Liver (tissue), 9 donors: ENCODE data around the gene SERPINA4. TPM values are rescaled to one million over a fixed set of nuclear protein-coding genes. Genes with fewer than 3 reads are reported as not detected.

ENCODE experiments used
- DNase-seq: peaks from one replicate; pipeline ENCODE4 v3.0.0-alpha.2; 2017; ENCODE audit warnings: low spot score
- H3K27ac ChIP-seq, 2 donors: one replicate each; pipeline ENCODE4 v1.7.0; 2013; ENCODE audit warnings: inconsistent platforms in 2 of 2, low read length in 2 of 2, control low read depth in 1 of 2, low read depth in 1 of 2, mild to moderate bottlenecking in 1 of 2
- H3K27me3 ChIP-seq, 4 donors: one replicate each; pipeline versions ENCODE4 v1.6.1 to v1.7.0; 2013; ENCODE audit warnings: low read length in 3 of 4, inconsistent platforms in 1 of 4, mild to moderate bottlenecking in 1 of 4, moderate library complexity in 1 of 4; ENCODE audit not compliant: control insufficient read depth in 4 of 4, insufficient read depth in 4 of 4
- H3K36me3 ChIP-seq, 4 donors: one replicate each; pipeline versions ENCODE4 v1.6.1 to v1.7.0; 2013; ENCODE audit warnings: low read length in 3 of 4, mild to moderate bottlenecking in 3 of 4, low read depth in 1 of 4, moderate library complexity in 1 of 4; ENCODE audit not compliant: control insufficient read depth in 4 of 4, insufficient read depth in 3 of 4
- H3K4me1 ChIP-seq, 4 donors: one replicate each; pipeline versions ENCODE4 v1.6.1 to v1.7.0; 2013; ENCODE audit warnings: low read length in 3 of 4, mild to moderate bottlenecking in 3 of 4, moderate library complexity in 1 of 4; ENCODE audit not compliant: control insufficient read depth in 4 of 4, insufficient read depth in 4 of 4
- H3K4me3 ChIP-seq, 3 donors: one replicate each; pipeline versions ENCODE4 v1.6.1 to v1.7.0; 2013; ENCODE audit warnings: low read length in 3 of 3, control low read depth in 1 of 3, low read depth in 1 of 3, mild to moderate bottlenecking in 1 of 3
- H3K9ac ChIP-seq, 2 donors: one replicate each; pipeline ENCODE4 v1.7.0; 2013; ENCODE audit warnings: low read length in 2 of 2, mild to moderate bottlenecking in 2 of 2, moderate library complexity in 2 of 2, control low read depth in 1 of 2, low read depth in 1 of 2
- H3K9me3 ChIP-seq, 4 donors: one replicate each; pipeline versions ENCODE4 v1.6.1 to v1.7.0; 2013; ENCODE audit warnings: low read length in 3 of 4; ENCODE audit not compliant: control insufficient read depth in 4 of 4
- ATF3 ChIP-seq: IDR thresholded peaks from 2 replicates; pipeline ENCODE4 v1.6.1; 2016; ENCODE audit warnings: antibody characterized with exemption
- CTCF ChIP-seq: fragments of 150-350 bp; IDR thresholded peaks from 2 replicates; pipeline ENCODE4 v1.5.1; 2017; ENCODE audit warnings: improper control_type of control experiment, low read depth, low read length; ENCODE audit not compliant: missing input control
- EGR1 ChIP-seq, 2 donors: IDR thresholded peaks; 2 replicates each; pipeline ENCODE4 v1.6.1; 2016 to 2018; ENCODE audit warnings: antibody characterized with exemption in 2 of 2, low read depth in 2 of 2
- FOXA1 ChIP-seq: IDR thresholded peaks from 2 replicates; pipeline ENCODE4 v1.6.1; 2016; ENCODE audit warnings: antibody characterized with exemption
- FOXA2 ChIP-seq: IDR thresholded peaks from 2 replicates; pipeline ENCODE4 v1.6.1; 2016; ENCODE audit warnings: antibody characterized with exemption
- GABPA ChIP-seq, 2 donors: IDR thresholded peaks in 1 of 2; conservative IDR thresholded peaks in 1 of 2; 2 replicates each; pipeline ENCODE4 v1.6.1; 2016; ENCODE audit warnings: antibody characterized with exemption in 2 of 2, mild to moderate bottlenecking in 1 of 2, moderate library complexity in 1 of 2
- HNF4A ChIP-seq, 2 donors: conservative IDR thresholded peaks; 2 replicates each; pipeline ENCODE4 v1.6.1; 2016; ENCODE audit warnings: antibody characterized with exemption in 2 of 2, mild to moderate bottlenecking in 2 of 2
- HNF4G ChIP-seq: IDR thresholded peaks from 2 replicates; pipeline ENCODE4 v1.6.1; 2016; ENCODE audit warnings: antibody characterized with exemption
- JUND ChIP-seq, 2 donors: IDR thresholded peaks; 2 replicates each; pipeline ENCODE4 v1.6.1; 2016; ENCODE audit warnings: antibody characterized with exemption in 2 of 2
- MAX ChIP-seq: IDR thresholded peaks from 2 replicates; pipeline ENCODE4 v1.6.1; 2016; ENCODE audit warnings: antibody characterized with exemption
- NR2F2 ChIP-seq: IDR thresholded peaks from 2 replicates; pipeline ENCODE4 v1.6.1; 2016; ENCODE audit warnings: antibody characterized with exemption
- RAD21 ChIP-seq, 2 donors: IDR thresholded peaks; 2 replicates each; pipeline ENCODE4 v1.6.1; 2016; ENCODE audit warnings: antibody characterized with exemption in 2 of 2, mild to moderate bottlenecking in 2 of 2
- REST ChIP-seq: IDR thresholded peaks from 2 replicates; pipeline ENCODE4 v1.6.1; 2016; ENCODE audit warnings: antibody characterized with exemption, mild to moderate bottlenecking
- RXRA ChIP-seq, 2 donors: IDR thresholded peaks; 2 replicates each; pipeline ENCODE4 v1.6.1; 2017 to 2018; ENCODE audit warnings: antibody characterized with exemption in 2 of 2, mild to moderate bottlenecking in 1 of 2
- SP1 ChIP-seq: IDR thresholded peaks from 2 replicates; pipeline ENCODE4 v1.6.1; 2018; ENCODE audit warnings: antibody characterized with exemption, mild to moderate bottlenecking
- TAF1 ChIP-seq: conservative IDR thresholded peaks from 2 replicates; pipeline ENCODE4 v1.6.1; 2016; ENCODE audit warnings: antibody characterized with exemption, mild to moderate bottlenecking
- ZBTB33 ChIP-seq: IDR thresholded peaks from 2 replicates; pipeline ENCODE4 v1.6.1; 2016; ENCODE audit warnings: antibody characterized with exemption
- WGBS: extraction: QIAGEN DNeasy Blood & Tissue Kit; methylation state at CpG from one replicate; pipeline ENCODE4 v1.1.7; 2013; 5-methylcytosine and 5-hydroxymethylcytosine counted together
- polyA plus RNA-seq, 2 donors: library from polyadenylated mRNA; stranded (reverse) in 1 of 2; unstranded in 1 of 2; fragments of 200-250 nt in 1 of 2; fragments of >200 nt in 1 of 2; fragmentation: Nextera tagmentation in 1 of 2; extraction: Ambion mirVana in 1 of 2; gene quantifications; one replicate each; pipeline versions ENCODE4 v1.2.1 to v1.2.3, GENCODE V29; 2013 to 2015
- total RNA-seq, 2 donors: library from RNA; depleted of rRNA; stranded (reverse); fragments of >200 nt; gene quantifications; one replicate each; pipeline ENCODE4 v1.2.3, GENCODE V29; 2014
- donor health status: healthy.
- donor health status: healthy.
- donor health status: healthy.
- donor health status: healthy.
- donor health status: healthy.

The SERPINA4 gene
- total and polyA plus RNA-seq, 4 donors: 50.5 to 150 (median 74.0) TPM

GRCh38 chr14:94573475-94574277 lies 12.4 kb downstream of the SERPINA4 start:
- peak overlapping the region; percentile 47 to 51 for H3K27ac ChIP-seq
- H3K9me3 ChIP-seq: no peaks in the 10 kb centered on the region
- WGBS: 72% methylated on average over 6 of the region's 6 CpGs
- TF ChIP-seq JUND (IDR thresholded peaks at IDR 0.05): no peak
- no peak for TF ChIP-seq MAX
- peaks cover 33 to 70% (median 66%) of the 10 kb centered on the region in 4 donors for H3K4me1 ChIP-seq
- no peak for DNase-seq
- H3K27me3 ChIP-seq: no peaks in the 10 kb centered on the region
- H3K9ac ChIP-seq: peak overlapping the region in 1 of 2 donors; percentile 2
- H3K4me3 ChIP-seq: no peak overlapping the region
- no peaks in the 10 kb centered on the region for H3K36me3 ChIP-seq

GRCh38 chr14:94574336-94574735 lies 13.1 kb downstream of the SERPINA4 start:
- TF ChIP-seq ATF3 (no peak), NR2F2 (no peak), HNF4G (no peak), EGR1 (IDR thresholded peaks at IDR 0.05; ENCODE audit: low read depth in 2 of 2) (no peak), JUND (IDR thresholded peaks at IDR 0.05) (no peak), RXRA (IDR thresholded peaks at IDR 0.05) (no peak), FOXA2 (no peak), FOXA1 (no peak), TAF1 (no peak), SP1 (no peak), ZBTB33 (no peak), MAX (no peak), HNF4A (conservative IDR thresholded peaks at IDR 0.05) (no peak), CTCF (no peak), GABPA (IDR thresholded peaks at IDR 0.05 in 1 of 2, conservative IDR thresholded peaks at IDR 0.05 in 1 of 2) (no peak), RAD21 (IDR thresholded peaks at IDR 0.05) (no peak), REST (no peak)
- WGBS: 89% methylated on average over 3 of the region's 3 CpGs

More at GRCh38 chr14:94574336-94574735, 13.1 kb downstream of the SERPINA4 start:
- Histone ChIP-seq H3K27ac (no peak overlapping the region), H3K9ac (no peak overlapping the region), H3K36me3 (no peaks in the 10 kb centered on the region), H3K4me3 (no peak overlapping the region), H3K27me3 (no peaks in the 10 kb centered on the region), H3K9me3 (no peaks in the 10 kb centered on the region), H3K4me1 (peaks cover 33 to 63% (median 60%) of the 10 kb centered on the region in 4 donors)
- DNase-seq: no peak
